Natural killer cell (primary cell): Measurements from ENCODE around the gene FBXL16. TPM values are rescaled to one million over a fixed set of nuclear protein-coding genes. Genes with fewer than 3 reads are reported as not detected.

Experiments used
- ATAC-seq, 3 donors: fragments of 150-1000 bp in 2 of 3; fragments of 200-7000 bp in 1 of 3; cut with Tn5 transposase; 1 replicate in 1 of 3; 2 replicates in 2 of 3; pipeline ENCODE4 v1.10.0; 2021; ENCODE audit warnings: mild to moderate bottlenecking in 2 of 3, moderate library complexity in 2 of 3
- DNase-seq, 2 donors: peaks; one replicate each; pipeline versions ENCODE4 v3.0.0 to v3.0.0-alpha.2; 2013 to 2021; ENCODE audit warnings: mixed read lengths in 1 of 2
- H3K27ac ChIP-seq: one replicate; pipeline ENCODE4 v1.5.1; 2013; ENCODE audit warnings: mild to moderate bottlenecking, low read length
- H3K27me3 ChIP-seq: one replicate; pipeline ENCODE4 v1.6.1; 2013; ENCODE audit warnings: low read length; ENCODE audit not compliant: control insufficient read depth, insufficient read depth
- H3K36me3 ChIP-seq: one replicate; pipeline ENCODE4 v1.6.1; 2013; ENCODE audit warnings: low read length; ENCODE audit not compliant: control insufficient read depth, insufficient read depth
- H3K4me1 ChIP-seq: one replicate; pipeline ENCODE4 v1.6.1; 2013; ENCODE audit warnings: low read length; ENCODE audit not compliant: control insufficient read depth, insufficient read depth
- H3K4me3 ChIP-seq: one replicate; pipeline ENCODE4 v1.5.1; 2013; ENCODE audit warnings: low read length
- H3K9me3 ChIP-seq: one replicate; pipeline ENCODE4 v1.6.1; 2013; ENCODE audit warnings: low read length; ENCODE audit not compliant: control insufficient read depth, insufficient read depth
- H3K27ac Mint-ChIP-seq, 2 donors: one replicate each; pipeline ENCODE4 v1.8.0; 2022; ENCODE audit warnings: mild to moderate bottlenecking in 2 of 2, mixed read lengths in 2 of 2, moderate library complexity in 1 of 2
- H3K27me3 Mint-ChIP-seq, 2 donors: one replicate each; pipeline ENCODE4 v1.8.0; 2022; ENCODE audit warnings: low read depth in 2 of 2, mixed read lengths in 2 of 2
- H3K36me3 Mint-ChIP-seq: one replicate; pipeline ENCODE4 v1.8.0; 2022; ENCODE audit warnings: mixed read lengths
- H3K4me1 Mint-ChIP-seq, 2 donors: one replicate each; pipeline ENCODE4 v1.8.0; 2022; ENCODE audit warnings: mixed read lengths in 2 of 2
- H3K4me3 Mint-ChIP-seq: one replicate; pipeline ENCODE4 v1.8.0; 2022; ENCODE audit warnings: mild to moderate bottlenecking, moderate library complexity, mixed read lengths
- H3K9me3 Mint-ChIP-seq, 2 donors: one replicate each; pipeline ENCODE4 v1.8.0; 2022; ENCODE audit warnings: mixed read lengths in 2 of 2
- WGBS: methylation state at CpG from one replicate; pipeline ENCODE4 v1.1.7; 2013; ENCODE audit warnings: missing lambda C conversion rate; ENCODE audit not compliant: insufficient coverage; 5-methylcytosine and 5-hydroxymethylcytosine counted together
- intact Hi-C: fragments of 100-400 bp; cut with micrococcal nuclease; formaldehyde crosslinking; loops from one replicate; pipeline ENCODE4 v1.14.2; 2022
- total RNA-seq, 4 donors: library from RNA; stranded (reverse); fragments of 120-200 nt in 1 of 4; gene quantifications; one replicate each; pipeline versions ENCODE4 v1.2.3 to v1.2.4, GENCODE V29; 2013 to 2022
- TF ChIP-seq, protein P1 (sequence below): fragments of 200-600 bp; IDR thresholded peaks from one replicate; pipeline ENCODE4 v1.8.0; 2022; ENCODE audit warnings: antibody characterized with exemption

FBXL16 gene
- total RNA-seq, 3 donors from 2014 or later (not counting 1 experiment from before 2014, with no cell fraction given) = 0.48 to 0.79 TPM; not detected in 1

DNA sequence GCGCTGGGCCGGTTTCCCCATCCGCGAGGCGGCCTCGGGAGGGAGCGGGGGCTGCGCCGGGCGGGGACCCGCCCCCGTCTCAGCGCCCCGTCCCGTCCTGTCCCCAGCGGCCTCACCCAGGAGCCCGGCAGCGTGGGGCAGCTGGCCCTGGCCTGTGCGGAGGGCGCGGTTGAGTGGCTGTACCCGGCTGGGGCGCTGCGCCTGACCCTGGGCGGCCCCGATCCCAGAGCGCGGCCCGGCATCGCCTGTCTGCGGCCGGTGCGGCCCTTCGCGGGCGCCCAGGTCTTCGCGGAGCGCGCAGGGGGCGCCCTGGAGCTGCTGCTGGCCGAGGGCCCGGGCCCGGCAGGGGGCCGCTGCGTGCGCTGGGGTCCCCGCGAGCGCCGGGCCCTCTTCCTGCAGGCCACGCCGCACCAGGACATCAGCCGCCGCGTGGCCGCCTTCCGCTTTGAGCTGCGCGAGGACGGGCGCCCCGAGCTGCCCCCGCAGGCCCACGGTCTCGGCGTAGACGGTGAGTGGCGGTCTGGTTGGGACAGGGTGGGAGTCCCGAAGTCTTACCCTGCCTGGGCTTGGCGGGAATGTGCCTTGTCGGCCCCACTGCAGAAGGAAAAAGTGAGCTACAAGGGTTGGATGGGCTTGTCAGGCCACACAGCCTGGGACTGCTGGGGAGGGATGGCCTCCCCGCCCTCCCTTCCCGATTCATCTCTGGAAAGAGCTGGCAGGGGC is 10.0 kb upstream of the FBXL16 start:
- Histone ChIP-seq H3K27me3 (peaks cover 12% of the 10 kb centered on the region), H3K27ac (no peak overlapping the region), H3K4me1 (peaks cover 34% of the 10 kb centered on the region), H3K4me3 (no peak overlapping the region), H3K9me3 (no peaks in the 10 kb centered on the region), H3K36me3 (no peaks in the 10 kb centered on the region)
- no peak overlapping the region for H3K27ac Mint-ChIP-seq
- intact Hi-C loops = loop anchor here (2.0 to 10.0 kb wide), 2 partner anchors 25 to 339 kb away; partner anchors contain the start of gene CIAO3
- peaks cover 0 to 4% of the 10 kb centered on the region in 2 donors for H3K27me3 Mint-ChIP-seq
- peaks cover 0 to 23% of the 10 kb centered on the region in 2 donors for H3K4me1 Mint-ChIP-seq
- H3K9me3 Mint-ChIP-seq = no peaks in the 10 kb centered on the region
- TF ChIP-seq, protein P1, sequence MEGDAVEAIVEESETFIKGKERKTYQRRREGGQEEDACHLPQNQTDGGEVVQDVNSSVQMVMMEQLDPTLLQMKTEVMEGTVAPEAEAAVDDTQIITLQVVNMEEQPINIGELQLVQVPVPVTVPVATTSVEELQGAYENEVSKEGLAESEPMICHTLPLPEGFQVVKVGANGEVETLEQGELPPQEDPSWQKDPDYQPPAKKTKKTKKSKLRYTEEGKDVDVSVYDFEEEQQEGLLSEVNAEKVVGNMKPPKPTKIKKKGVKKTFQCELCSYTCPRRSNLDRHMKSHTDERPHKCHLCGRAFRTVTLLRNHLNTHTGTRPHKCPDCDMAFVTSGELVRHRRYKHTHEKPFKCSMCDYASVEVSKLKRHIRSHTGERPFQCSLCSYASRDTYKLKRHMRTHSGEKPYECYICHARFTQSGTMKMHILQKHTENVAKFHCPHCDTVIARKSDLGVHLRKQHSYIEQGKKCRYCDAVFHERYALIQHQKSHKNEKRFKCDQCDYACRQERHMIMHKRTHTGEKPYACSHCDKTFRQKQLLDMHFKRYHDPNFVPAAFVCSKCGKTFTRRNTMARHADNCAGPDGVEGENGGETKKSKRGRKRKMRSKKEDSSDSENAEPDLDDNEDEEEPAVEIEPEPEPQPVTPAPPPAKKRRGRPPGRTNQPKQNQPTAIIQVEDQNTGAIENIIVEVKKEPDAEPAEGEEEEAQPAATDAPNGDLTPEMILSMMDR = no peak
- 3% methylated on average over 74 of the region's 74 CpGs for WGBS
- H3K4me3 Mint-ChIP-seq = peak overlapping the region; percentile 72
- peak; percentile 1 to 12 (median 5) for ATAC-seq
- DNase-seq = peak in 1 of 2 donors; percentile 47
- H3K36me3 Mint-ChIP-seq = no peaks in the 10 kb centered on the region

DNA sequence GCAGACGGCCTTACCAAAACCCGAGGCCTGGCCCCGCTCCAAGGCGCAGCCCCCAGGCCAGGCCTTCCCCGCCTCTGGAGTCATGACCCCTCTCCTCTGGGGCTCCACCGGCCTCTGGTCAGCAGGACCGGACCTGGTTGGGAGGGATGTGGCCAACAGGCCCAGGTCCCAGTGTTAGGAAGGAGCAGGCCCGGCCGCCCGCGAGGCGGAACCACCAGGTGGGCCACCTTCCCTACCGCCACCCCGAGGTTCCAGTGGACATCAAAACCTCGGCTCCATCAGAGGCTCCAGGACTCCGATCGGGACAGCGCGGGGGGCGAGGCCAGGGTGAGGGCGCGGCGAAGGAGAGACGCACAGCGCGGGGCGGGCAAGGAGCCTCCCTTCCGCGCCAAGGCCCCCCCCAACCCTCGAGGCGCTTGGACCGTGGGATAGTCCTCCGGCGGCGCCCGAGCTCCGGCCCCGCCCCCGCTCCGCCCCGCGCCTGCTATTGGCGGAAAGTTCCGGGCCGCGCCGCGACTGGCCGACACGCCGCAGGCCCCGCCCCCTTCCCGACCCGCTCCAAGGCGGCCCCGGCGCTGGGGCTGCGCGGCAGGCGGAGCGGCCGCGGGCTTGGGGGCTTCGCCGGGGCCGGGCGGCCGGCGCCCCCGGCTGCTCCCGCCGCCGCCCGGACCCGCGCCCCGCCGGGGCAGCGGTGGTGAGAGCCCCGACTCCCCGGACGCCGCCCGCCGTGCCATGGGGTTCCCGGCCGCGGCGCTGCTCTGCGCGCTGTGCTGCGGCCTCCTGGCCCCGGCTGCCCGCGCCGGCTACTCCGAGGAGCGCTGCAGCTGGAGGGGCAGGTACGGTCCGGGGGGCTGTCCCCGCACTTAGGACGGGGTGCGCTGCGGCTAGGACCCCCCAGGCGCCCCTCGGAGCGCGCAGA is 9.2 kb upstream of the FBXL16 start, which contains the start of gene METRN:
Gene METRN (plus strand): TSS at position 561 of the 919 bp plus-strand sequence. CDS start 172 bp downstream, at position 733.
- Histone ChIP-seq H3K36me3 (no peaks in the 10 kb centered on the region), H3K4me3 (peak within 1 kb of the TSS; percentile 16), H3K4me1 (peaks cover 26% of the 10 kb centered on the region), H3K27me3 (peaks cover 15% of the 10 kb centered on the region), H3K9me3 (no peaks in the 10 kb centered on the region), H3K27ac (no peak within 1 kb of the TSS)
- WGBS = 5% methylated on average over 108 of the region's 108 CpGs
- Mint-ChIP-seq H3K27ac (no peak within 1 kb of the TSS), H3K36me3 (no peaks in the 10 kb centered on the region), H3K27me3 (peaks cover 0 to 4% of the 10 kb centered on the region in 2 donors), H3K9me3 (no peaks in the 10 kb centered on the region), H3K4me3 (peak within 1 kb of the TSS; percentile 72), H3K4me1 (peaks cover 0 to 16% of the 10 kb centered on the region in 2 donors)
- TF ChIP-seq, protein P1 = no peak
- ATAC-seq = peak; percentile 92 to 94 (median 93)
- intact Hi-C loops = loop anchor here (2.0 to 10.0 kb wide), 2 partner anchors 26 to 340 kb away; partner anchors contain the start of gene CIAO3
- DNase-seq = peak; percentile 92 to 93

DNA sequence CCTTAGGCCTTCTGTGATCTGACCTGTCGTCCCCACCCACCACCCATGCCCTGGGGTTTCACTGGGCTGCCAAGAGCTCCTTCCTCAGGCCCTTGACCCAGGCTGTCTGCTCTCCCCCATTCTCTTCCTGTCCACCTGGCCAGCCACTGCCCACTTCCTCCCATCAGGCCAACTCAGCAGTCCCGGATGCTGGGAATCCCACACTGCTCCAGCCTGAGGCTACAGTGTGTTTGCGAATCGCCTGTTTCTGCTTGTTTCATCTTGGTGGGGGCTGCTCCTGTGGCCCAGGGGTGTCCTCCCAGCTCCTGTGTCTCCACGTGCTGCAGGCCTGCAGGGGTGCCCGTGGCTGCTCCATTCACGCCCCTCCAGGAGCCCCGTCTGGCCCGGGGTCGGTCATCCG is 8.5 kb upstream of the FBXL16 start:
- H3K27ac ChIP-seq = no peak overlapping the region
- no peaks in the 10 kb centered on the region for H3K36me3 ChIP-seq
- no peak overlapping the region for H3K4me3 ChIP-seq
- 66% methylated on average over 11 of the region's 11 CpGs for WGBS
- H3K36me3 Mint-ChIP-seq = no peaks in the 10 kb centered on the region
- H3K27ac Mint-ChIP-seq = no peak overlapping the region
- no peaks in the 10 kb centered on the region for H3K9me3 Mint-ChIP-seq
- peaks cover 19% of the 10 kb centered on the region for H3K4me1 ChIP-seq
- ATAC-seq (no peak), DNase-seq (no peak)
- H3K4me3 Mint-ChIP-seq = no peak overlapping the region
- peaks cover 17% of the 10 kb centered on the region for H3K27me3 ChIP-seq
- TF ChIP-seq, protein P1 = no peak
- H3K27me3 Mint-ChIP-seq = peaks cover 0 to 4% of the 10 kb centered on the region in 2 donors
- peaks cover 0 to 12% of the 10 kb centered on the region in 2 donors for H3K4me1 Mint-ChIP-seq
- no peaks in the 10 kb centered on the region for H3K9me3 ChIP-seq
- intact Hi-C loops = loop anchor here (2.0 to 10.0 kb wide), 2 partner anchors 27 to 341 kb away; partner anchors contain the start of gene CIAO3
